ENCODE results near the gene CCDC68. TPM values are rescaled to one million over a fixed set of nuclear protein-coding genes. Genes with fewer than 3 reads are reported as not detected.
"Not testable (repeated sequence)": the region's sequence is repeated elsewhere in the genome, so short reads cannot be mapped to it uniquely, and the experiment has no call there.

The CCDC68 gene
- total RNA-seq, 1 donor from 2014 or later = 20.8 TPM

DNA sequence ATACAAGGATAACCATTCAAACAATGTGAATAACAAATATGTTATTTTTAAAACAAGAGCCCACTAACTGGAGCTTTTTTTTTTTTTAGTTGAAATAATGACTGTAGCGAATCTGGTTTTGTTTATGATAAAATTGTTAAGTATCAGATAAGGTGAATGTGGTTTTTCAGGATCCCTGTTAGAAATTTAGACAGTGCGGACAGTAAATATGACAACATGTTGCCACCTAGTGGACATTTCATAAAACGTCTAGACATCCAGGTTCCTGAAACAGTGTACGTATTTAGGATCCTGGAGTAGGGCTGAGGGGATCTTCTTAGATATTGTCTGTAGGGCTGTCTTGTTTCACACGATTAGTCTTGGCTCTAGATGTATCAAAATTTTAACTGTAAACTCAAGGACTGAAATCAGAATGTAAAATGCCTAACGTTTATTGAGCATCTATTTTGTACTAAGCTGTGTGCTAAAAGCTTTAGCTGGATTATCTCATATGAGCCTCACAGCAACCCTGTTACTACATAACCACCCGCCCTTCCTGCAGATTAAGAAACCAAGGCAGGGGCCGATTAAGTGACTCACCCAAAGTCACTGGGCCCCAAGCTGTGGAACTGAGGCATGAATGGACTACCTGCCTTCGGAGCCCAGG, 23.9 kb upstream of the CCDC68 start:
- intact Hi-C loops (cut with DNase I) = no loop called here
- Histone ChIP-seq H3K4me3 (no peak overlapping the region), H3K36me3 (no peaks in the 10 kb centered on the region), H3K4me1 (no peaks in the 10 kb centered on the region), H3K27me3 (no peaks in the 10 kb centered on the region), H3K9me3 (no peaks in the 10 kb centered on the region), H3K27ac (no peak overlapping the region)
- ATAC-seq (peak; percentile 87), DNase-seq (no peak)
- peak; percentile 78 for TF ChIP-seq CTCF (IDR thresholded peaks at IDR 0.05)

GRCh38 chr18:54981076-54981475, 21.8 kb upstream of the CCDC68 start:
- DNase-seq = no peak
- Histone ChIP-seq H3K9me3 (no peaks in the 10 kb centered on the region), H3K4me1 (no peaks in the 10 kb centered on the region), H3K27me3 (no peaks in the 10 kb centered on the region), H3K36me3 (no peaks in the 10 kb centered on the region), H3K4me3 (no peak overlapping the region), H3K27ac (no peak overlapping the region)
- intact Hi-C loops (cut with DNase I) = no loop called here
- ATAC-seq = no peak
- no peak for TF ChIP-seq CTCF (IDR thresholded peaks at IDR 0.05)

DNA sequence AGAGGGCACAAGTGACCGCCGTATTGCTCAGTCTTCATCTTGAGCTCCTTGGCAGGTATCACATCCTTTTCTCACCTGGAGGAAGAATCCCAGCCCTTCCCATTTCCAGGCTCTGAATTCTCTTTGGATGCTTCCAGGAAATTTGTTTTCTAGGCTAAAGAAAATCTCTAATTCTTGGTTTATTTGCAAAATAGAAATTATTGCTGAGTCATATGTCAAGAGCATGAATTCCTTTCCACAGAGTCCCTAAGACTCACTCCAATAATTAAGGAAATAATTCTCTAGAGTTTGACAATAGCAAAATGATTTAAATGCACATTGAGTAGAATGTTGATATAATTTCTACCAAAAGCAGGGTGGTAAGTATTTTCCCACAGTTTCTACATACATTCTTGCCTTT, 16.3 kb upstream of the CCDC68 start:
- Histone ChIP-seq H3K36me3 (no peaks in the 10 kb centered on the region), H3K4me1 (no peaks in the 10 kb centered on the region), H3K4me3 (no peak overlapping the region), H3K9me3 (no peaks in the 10 kb centered on the region), H3K27me3 (no peaks in the 10 kb centered on the region), H3K27ac (no peak overlapping the region)
- intact Hi-C loops (cut with DNase I) = no loop called here
- DNase-seq (no peak), ATAC-seq (no peak)
- TF ChIP-seq CTCF (IDR thresholded peaks at IDR 0.05) = no peak

DNA sequence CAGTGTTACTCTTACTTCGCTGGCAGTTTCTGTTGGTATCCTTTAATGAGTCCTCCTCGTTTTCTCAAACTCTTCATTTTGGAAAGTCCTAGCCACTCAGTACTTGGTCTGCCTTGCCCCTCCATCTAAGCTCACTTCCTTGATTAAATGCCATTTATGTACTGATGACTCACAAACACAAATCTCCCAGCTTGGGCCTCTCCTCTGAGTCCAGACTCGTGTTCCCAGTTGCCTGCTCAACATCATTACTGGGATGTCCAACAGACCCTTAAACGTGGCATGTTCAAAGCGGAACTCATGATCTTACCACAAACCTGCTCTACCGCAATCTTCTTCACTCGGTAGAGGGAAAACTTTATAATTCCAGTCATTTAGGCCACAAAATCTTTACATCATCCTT, 13.8 kb upstream of the CCDC68 start:
- Histone ChIP-seq H3K27ac (no peak overlapping the region), H3K4me1 (no peaks in the 10 kb centered on the region), H3K27me3 (no peaks in the 10 kb centered on the region), H3K36me3 (no peaks in the 10 kb centered on the region), H3K9me3 (no peaks in the 10 kb centered on the region), H3K4me3 (no peak overlapping the region)
- ATAC-seq (no peak), DNase-seq (no peak)
- intact Hi-C loops (cut with DNase I) = no loop called here
- TF ChIP-seq CTCF (IDR thresholded peaks at IDR 0.05) = no peak

- H3K9me3 ChIP-seq = no peaks in the 10 kb centered on the region
- no peaks in the 10 kb centered on the region for H3K4me1 ChIP-seq
- H3K27me3 ChIP-seq = no peaks in the 10 kb centered on the region
- no peak overlapping the region for H3K27ac ChIP-seq
- no peak for TF ChIP-seq CTCF (IDR thresholded peaks at IDR 0.05)
- ATAC-seq (peak; percentile 35), DNase-seq (no peak)
- intact Hi-C loops (cut with DNase I) = no loop called here
- no peak overlapping the region for H3K4me3 ChIP-seq
- no peaks in the 10 kb centered on the region for H3K36me3 ChIP-seq
Measured at GRCh38 chr18:54968807-54969206, 9.5 kb upstream of the CCDC68 start.

GRCh38 chr18:54968237-54968636, 9.0 kb upstream of the CCDC68 start:
- H3K27ac ChIP-seq; ATAC-seq; H3K4me1 ChIP-seq; H3K27me3 ChIP-seq; H3K36me3 ChIP-seq; intact Hi-C loops (cut with DNase I); H3K9me3 ChIP-seq; DNase-seq; H3K4me3 ChIP-seq: not testable (repeated sequence)

All from upper lobe of right lung (tissue), 1 donor.